ENCODE measurements around the gene RAMACL.

RAMACL gene

DNA sequence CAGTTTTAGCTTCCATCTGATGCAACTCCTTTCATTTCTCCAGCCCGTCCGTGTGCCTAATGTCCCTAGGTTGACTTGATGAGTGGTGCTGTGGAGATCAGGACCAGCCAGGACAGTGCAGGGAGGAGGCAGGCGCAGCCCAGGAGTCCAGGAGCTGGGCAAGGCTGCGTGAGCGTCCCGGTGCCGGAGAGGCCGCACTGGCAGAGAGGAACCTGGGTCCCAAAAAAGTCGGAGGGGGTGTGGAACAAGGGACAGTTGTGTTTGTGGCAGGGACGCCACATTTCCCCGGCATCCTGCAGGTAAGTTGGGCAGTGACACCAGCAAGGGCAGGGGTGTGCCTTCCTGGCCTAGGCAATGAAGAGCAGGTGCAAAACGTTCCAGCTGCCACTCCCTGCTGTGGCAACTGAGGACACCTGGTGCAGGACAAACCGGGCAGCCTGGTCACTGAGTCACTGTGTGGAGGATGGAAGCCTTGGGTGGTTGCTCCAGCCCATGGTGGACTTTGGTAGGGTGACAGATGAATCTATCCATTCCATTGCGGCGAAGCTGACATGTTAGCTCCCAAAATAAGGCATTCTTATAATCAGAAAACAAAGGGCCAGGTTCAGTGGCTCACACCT, 53.2 kb downstream of the RAMACL start:
- H3K27ac ChIP-seq, result no peak overlapping the region
- TF ChIP-seq CTCF (conservative IDR thresholded peaks at IDR 0.05) (no peak), ZFX (IDR thresholded peaks at IDR 0.05) (no peak)

Measured in C4-2B (cell line).